GM19351 (cell line): ENCODE data around the gene NOX3.
A peak's percentile ranks its signal among the peaks of the same experiment; 100 is the strongest.

ENCODE experiments used
- ATAC-seq: cut with Tn5 transposase; IDR thresholded peaks from one replicate; pipeline ENCODE4 v1.9.1; 2021; ENCODE audit warnings: mild to moderate bottlenecking, moderate library complexity; ENCODE audit not compliant: unreplicated experiment

The NOX3 gene

DNA sequence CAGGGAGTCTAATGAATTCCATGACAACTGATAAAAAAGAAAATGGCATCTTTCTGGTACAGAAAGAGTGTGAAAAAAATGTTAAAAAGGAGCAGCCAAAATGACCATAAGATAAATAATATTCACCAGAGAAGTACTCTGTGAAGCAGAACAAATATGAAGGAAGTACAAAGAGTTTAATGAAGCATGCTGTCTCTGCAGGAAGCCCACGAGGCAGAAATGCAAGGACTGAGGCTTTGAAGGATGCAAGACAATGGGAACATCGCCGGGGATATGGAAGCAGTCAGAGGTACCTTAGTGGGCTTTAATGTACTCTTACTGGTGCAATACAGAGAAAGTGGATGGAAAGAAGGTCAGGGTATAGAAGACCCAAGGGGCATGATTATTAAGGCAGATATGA, 50.7 kb downstream of the NOX3 start:
- no peak for ATAC-seq

GRCh38 chr6:155402656-155403304, 52.9 kb downstream of the NOX3 start:
- ATAC-seq, result no peak

DNA sequence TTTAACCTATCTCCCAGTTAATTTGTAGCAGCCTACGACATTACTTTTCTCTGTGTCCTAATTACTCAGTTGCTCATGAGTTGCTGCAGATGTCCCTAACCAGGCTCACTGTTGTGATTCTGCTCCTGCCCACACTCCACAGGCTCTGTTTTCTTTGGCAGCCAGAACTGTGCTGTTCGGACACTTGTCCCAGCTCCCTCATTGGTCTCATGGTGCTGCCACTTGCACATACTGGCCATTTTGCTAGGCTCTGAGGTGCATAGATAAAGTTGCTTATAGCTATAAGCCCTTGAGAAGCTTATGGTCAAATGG, 55.0 kb downstream of the NOX3 start:
- ATAC-seq, result no peak

DNA sequence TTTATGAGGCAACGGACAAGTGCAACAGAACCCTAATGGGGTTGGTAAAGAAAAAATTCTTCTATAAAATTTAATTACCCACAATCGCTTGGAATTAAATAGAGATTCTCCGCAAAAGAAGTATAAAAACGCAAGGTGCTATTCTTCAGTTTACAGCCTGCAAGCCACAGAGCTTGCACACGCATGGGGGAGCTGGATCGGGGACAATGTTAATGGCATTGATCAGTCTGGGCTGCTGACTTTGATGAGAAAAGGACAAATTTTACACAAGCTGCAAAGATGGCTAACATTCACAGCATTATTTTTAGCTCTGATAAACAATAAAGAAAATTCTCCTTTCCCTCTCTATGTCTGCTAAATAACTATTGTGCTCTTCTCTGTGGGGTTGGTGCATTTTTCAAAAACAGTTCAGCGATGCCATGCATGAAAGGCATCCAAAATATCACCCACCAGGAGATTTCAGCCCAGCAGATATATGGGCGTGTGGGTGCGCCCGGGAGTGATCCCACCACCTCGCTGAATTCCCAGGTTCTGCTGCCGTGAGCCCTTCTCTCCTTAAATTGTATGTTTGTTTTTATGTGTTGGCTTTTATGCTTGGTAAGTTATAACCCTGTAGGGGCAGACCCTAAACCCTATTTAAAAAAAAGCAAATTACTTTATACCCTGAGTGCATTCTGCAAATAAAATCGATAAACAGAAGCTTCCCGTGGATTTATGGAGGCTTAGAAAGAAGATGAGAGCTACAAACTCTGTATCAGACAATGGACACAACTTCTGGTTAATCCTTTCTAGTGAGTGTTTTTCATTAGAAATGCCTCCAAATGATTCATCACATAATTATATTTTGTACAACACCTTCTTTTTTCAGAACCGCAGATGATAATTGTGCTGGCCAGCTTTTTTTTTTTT, 55.6 kb downstream of the NOX3 start:
- no peak for ATAC-seq

GRCh38 chr6:155399062-155399744, 56.4 kb downstream of the NOX3 start:
- ATAC-seq, result no peak

DNA sequence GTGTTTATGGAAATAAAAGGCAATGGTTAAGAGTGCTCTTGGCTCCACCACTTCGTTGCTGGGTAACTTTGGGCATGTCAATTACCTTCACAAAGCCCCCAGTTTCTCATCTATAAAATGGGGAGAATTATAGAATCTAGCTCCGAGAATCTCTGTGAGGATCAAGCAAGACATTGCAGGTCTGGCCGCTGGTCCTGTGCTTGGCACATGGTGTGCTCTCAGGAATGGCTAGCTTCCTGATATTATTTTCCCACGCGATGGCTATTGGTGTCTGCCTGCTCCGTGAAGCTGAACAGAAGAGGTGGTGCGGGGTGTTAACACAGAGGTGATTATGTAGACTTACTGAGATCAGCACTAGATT, 57.0 kb downstream of the NOX3 start:
- no peak for ATAC-seq

DNA sequence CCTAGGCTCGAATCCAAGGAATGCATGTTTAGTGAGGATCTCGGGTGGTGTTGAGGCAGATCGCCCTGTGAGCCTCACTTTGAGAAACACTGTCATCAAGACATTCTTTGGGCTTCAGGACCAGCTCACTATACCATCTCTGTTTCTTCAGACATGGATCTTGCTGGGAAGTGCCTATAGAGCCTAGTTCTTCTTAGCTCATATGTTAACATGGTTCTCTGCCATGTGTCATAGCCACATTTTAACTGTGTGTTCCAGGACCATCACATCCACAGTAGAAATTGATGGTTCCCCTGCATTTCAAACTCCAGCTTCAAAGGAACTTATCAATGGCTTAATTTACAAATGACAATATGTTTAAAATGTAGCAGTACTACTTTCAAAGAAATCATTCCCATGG, 57.4 kb downstream of the NOX3 start:
- ATAC-seq, result no peak

GRCh38 chr6:155397172-155397705, 58.4 kb downstream of the NOX3 start:
- ATAC-seq, result no peak

DNA sequence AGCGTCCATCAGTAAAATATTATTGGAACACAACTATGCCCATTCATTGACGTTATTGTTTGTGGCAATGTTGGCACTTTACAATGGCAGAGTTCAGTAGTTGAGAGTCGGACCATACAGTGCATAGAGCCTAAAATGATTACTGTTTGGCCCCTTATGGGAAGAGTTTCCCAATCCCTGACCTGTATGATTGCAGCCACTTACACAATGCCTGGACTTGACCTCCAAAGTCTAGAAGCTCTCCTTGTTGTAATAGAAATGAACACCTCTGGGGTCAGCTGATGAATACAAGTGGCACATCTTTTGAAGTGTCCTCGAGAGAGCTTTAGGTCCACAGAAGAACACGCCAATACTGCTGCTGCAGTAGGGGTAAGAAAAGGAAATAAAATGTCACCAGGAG, 59.0 kb downstream of the NOX3 start:
- ATAC-seq, result no peak

- no peak for ATAC-seq
Observed at GRCh38 chr6:155395339-155395738, 60.3 kb downstream of the NOX3 start.

GRCh38 chr6:155389130-155389529, 66.5 kb downstream of the NOX3 start:
- ATAC-seq, result no peak

DNA sequence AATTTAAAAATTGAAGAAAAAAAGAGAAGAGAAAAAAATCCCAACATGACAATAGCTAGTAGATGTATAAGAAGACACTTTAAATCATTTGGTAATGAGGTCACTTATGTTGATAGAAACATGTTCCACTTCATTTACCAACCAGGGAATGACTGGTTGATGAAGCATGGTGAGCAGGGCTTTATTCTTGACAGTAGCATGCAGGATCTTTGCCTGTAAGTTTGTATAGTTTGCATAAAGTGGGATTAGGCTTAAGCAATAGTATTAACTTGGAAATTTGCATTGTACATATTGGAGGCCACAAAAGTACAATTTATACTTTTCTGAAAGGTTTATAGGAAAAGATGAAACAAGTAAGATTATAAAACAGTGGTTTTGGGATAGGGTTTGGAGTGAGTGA, 67.0 kb downstream of the NOX3 start:
- no peak for ATAC-seq

DNA sequence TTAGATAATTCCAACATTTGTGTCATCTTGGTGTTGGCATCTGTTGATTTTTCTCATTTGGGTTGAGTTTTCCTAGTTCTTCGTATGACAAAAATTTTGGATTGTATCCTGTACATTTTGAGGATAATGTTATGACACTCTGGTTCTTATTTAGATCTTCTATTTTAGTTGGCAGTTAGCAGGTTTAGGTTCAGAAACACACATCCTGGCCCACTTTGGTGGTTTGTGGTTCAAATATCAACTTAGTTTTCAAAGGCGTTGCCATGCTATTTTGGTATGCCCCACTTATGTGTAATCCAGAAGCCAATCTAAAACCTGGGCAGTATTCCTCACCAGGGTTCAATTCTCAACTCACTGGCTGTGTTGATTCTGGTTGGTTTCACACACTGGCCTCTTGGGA, 68.2 kb downstream of the NOX3 start:
- ATAC-seq, result no peak

DNA sequence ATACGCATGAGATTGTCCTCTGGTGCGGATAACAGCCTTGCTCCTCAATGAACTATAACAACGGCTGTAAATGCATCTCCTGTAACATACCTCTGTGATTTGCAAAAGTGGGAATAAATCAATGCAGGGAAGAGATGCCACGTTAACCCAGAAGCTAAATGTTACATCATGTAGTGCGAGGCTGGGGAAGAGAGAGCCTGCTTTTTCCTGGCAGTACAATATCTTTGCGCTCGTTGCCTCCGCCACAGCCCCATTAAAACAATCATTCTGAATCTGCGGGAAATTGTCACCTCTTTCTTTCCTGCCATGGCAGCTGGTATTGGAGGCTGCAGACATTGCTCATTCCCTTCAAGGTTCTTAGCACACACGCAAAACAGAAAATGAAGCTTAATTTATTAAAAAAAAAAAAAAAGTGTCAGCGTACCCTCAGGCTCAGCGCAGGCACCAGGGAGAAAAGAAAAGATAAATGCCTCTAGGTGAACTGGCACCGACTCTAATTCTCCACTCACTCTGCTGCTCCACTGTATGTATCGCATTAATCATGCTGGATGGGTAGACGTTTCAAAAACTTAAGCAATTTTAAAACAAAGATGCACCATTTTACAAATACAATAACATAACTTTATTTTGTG, 71.2 kb downstream of the NOX3 start:
- no peak for ATAC-seq

DNA sequence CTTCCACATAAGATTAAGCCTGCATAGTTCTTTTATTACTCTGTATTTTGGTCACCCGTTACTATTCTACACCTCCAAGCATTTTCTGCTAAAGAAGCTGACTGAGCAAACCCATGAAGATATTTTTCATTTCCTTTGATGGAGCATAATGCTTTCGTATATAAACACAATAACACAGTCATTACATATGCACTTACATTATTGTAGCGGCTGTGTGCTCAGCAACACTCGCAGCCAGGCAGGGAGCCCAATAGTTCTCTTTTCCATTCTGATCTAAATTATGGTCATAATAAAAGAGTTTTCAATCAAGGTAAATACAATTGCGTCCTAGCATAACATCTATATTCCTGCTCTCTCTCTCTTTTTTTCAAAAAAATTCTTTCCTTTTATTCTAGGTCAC, 71.7 kb downstream of the NOX3 start:
- no peak for ATAC-seq

- no peak for ATAC-seq
Observed at GRCh38 chr6:155382338-155382685, 73.3 kb downstream of the NOX3 start.

DNA sequence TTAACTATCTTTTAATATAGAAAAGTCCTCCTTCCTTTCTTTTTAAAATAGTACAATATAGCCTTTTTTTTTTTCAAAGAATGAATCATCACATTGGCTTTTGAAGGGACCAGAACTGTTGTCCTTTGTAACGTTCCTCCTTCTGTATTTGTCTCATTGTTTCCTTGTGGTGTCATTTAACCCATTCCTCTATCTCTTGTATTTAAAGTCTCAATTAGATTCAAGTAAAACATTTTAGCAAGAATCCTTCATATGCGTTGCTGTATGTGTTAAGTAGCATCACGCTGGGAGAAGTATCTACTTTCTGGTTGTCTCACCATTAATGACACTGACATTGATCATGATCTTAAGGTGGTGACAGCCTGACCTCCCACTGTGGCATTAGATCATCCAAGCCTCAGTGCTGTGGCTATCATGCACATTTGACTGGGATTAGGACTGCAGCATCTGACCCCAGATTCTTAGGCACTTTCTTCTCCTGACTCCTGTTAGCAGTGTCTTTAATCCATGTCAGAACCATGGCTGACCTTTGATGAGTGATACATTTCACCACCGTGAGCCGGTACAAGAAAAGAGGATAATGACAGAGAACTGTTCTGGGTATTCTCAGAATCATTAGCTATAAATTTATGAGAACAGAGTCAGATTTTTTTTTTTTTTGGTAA, 73.8 kb downstream of the NOX3 start:
- ATAC-seq, result no peak

- ATAC-seq, result no peak
Observed at GRCh38 chr6:155380666-155381332, 74.8 kb downstream of the NOX3 start.

DNA sequence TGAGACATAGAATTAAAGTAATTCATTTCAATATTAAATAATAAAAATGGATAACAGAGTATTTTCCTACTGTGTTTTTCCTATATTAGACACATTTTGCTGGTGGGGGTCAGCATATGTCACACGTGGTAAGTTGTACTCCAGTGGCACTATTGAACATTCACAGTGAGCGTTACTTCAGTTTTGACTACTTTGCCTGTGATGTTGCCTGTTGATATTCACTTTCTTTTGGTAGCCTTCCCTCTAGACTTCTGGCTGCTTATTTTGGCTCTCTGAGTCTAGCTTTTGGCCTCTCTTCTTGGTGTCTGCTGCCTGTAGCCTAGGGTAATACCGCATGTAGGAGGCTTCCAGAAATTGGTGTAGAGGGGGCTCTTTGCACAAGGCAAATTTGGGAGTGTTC, 76.9 kb downstream of the NOX3 start:
- no peak for ATAC-seq

- peak; percentile 80 for ATAC-seq
Observed at GRCh38 chr6:155378276-155378675, 77.4 kb downstream of the NOX3 start.
